Pancreas (tissue), 10 donors: ENCODE measurements around the gene OAS1. TPM values are rescaled to one million over a fixed set of nuclear protein-coding genes. Genes with fewer than 3 reads are reported as not detected.

ENCODE experiments used
- ATAC-seq, 4 donors: fragments of 200-7000 bp; cut with Tn5 transposase; one replicate each; pipeline versions ENCODE4 v1.8.0 to v1.9.1; 2020; ENCODE audit warnings: mild to moderate bottlenecking in 4 of 4, moderate library complexity in 4 of 4
- DNase-seq, 6 donors: peaks; one replicate each; pipeline ENCODE4 v3.0.0-alpha.2; 2020
- FAIRE-seq: peaks from 2 replicates; lab custom pipeline; 2012; peaks lifted over from hg19 to GRCh38; lab: Jason Lieb, UNC
- H3K27ac ChIP-seq, 4 donors: fragments of 200-600 bp; sonication (generic); 1 replicate in 3 of 4; 2 replicates in 1 of 4; pipeline versions ENCODE4 v1.5.0 to v1.8.0; 2020
- H3K27me3 ChIP-seq, 4 donors: fragments of 200-600 bp; one replicate each; pipeline ENCODE4 v1.8.0; 2021
- H3K36me3 ChIP-seq, 3 donors: fragments of 200-600 bp; sonication (generic) in 1 of 3; one replicate each; pipeline versions ENCODE4 v1.5.0 to v1.8.0; 2020 to 2021
- H3K4me1 ChIP-seq, 3 donors: fragments of 200-600 bp; one replicate each; pipeline ENCODE4 v1.8.0; 2021
- H3K4me3 ChIP-seq, 4 donors: fragments of 200-600 bp; sonication (generic) in 2 of 4; one replicate each; pipeline versions ENCODE4 v1.5.0 to v1.8.0; 2020 to 2021
- H3K9me3 ChIP-seq, 4 donors: fragments of 200-600 bp; one replicate each; pipeline ENCODE4 v1.8.0; 2021
- WGBS, 2 donors: extraction: QIAGEN DNeasy Blood & Tissue Kit; methylation state at CpG; one replicate each; pipeline ENCODE4 v1.1.7; 2013; 5-methylcytosine and 5-hydroxymethylcytosine counted together
- intact Hi-C, 3 donors: fragments of 100-400 bp; cut with DNase I; formaldehyde crosslinking; loops; one replicate each; pipeline versions ENCODE4 v1.11.1 to v1.14.2; 2022
- polyA plus RNA-seq, 2 donors: library from polyadenylated mRNA; stranded (reverse); fragments of 200-250 nt; gene quantifications; one replicate each; pipeline ENCODE4 v1.2.3, GENCODE V29; 2013
- total RNA-seq, 6 donors: library from RNA; stranded (reverse); fragmentation: NEBNext Ultra II Directional in 4 of 6; extraction: Animal tissue kit (Norgen Biotek cat#: 25700) in 4 of 6; gene quantifications; one replicate each; pipeline versions ENCODE4 v1.2.1 to v1.2.4, GENCODE V29; 2021 to 2023
- TF ChIP-seq, protein P1 (sequence below), 4 donors: fragments of 200-600 bp; sonication (generic) in 3 of 4; IDR thresholded peaks; one replicate each; pipeline versions ENCODE4 v1.5.0 to v1.8.0; 2021; ENCODE audit warnings: antibody characterized with exemption in 4 of 4
- donor health status: healthy with polysubstance abuse.
- donor health status: DM: no; HTN: no; CAD: no; lungs with moderate emphysema.
- donor health status: DM: no; HTN: no; CAD: no.
- donor health status: control.
- donor health status: control.
- donor health status: Bipolar disorder and iron deficiency.
- donor health status: DM: yes; HTN: yes; CAD: no.
- donor health status: DM: no; HTN: no; CAD: no.
- donor health status: DM: no; HTN: no; CAD: no.
- donor health status: DM: yes; HTN: yes; CAD: no.

OAS1 gene
- total and polyA plus RNA-seq, 8 donors = 0.91 to 10.9 (median 3.1) TPM

GRCh38 chr12:112878488-112878887 is 28.3 kb upstream of the OAS1 start:
- TF ChIP-seq, protein P1, sequence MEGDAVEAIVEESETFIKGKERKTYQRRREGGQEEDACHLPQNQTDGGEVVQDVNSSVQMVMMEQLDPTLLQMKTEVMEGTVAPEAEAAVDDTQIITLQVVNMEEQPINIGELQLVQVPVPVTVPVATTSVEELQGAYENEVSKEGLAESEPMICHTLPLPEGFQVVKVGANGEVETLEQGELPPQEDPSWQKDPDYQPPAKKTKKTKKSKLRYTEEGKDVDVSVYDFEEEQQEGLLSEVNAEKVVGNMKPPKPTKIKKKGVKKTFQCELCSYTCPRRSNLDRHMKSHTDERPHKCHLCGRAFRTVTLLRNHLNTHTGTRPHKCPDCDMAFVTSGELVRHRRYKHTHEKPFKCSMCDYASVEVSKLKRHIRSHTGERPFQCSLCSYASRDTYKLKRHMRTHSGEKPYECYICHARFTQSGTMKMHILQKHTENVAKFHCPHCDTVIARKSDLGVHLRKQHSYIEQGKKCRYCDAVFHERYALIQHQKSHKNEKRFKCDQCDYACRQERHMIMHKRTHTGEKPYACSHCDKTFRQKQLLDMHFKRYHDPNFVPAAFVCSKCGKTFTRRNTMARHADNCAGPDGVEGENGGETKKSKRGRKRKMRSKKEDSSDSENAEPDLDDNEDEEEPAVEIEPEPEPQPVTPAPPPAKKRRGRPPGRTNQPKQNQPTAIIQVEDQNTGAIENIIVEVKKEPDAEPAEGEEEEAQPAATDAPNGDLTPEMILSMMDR (IDR thresholded peaks at IDR 0.05) = no peak
- Histone ChIP-seq H3K4me3 (no peak overlapping the region), H3K4me1 (no peaks in the 10 kb centered on the region), H3K36me3 (no peaks in the 10 kb centered on the region), H3K9me3 (no peaks in the 10 kb centered on the region), H3K27me3 (peaks cover 0 to 5% (median 1%) of the 10 kb centered on the region in 4 donors), H3K27ac (no peak overlapping the region)
- WGBS, 2 donors = 47 to 59% methylated on average over 3 of the region's 3 CpGs
- intact Hi-C loops = no loop called here
- ATAC-seq (no peak), DNase-seq (no peak), FAIRE-seq (no peak)

DNA sequence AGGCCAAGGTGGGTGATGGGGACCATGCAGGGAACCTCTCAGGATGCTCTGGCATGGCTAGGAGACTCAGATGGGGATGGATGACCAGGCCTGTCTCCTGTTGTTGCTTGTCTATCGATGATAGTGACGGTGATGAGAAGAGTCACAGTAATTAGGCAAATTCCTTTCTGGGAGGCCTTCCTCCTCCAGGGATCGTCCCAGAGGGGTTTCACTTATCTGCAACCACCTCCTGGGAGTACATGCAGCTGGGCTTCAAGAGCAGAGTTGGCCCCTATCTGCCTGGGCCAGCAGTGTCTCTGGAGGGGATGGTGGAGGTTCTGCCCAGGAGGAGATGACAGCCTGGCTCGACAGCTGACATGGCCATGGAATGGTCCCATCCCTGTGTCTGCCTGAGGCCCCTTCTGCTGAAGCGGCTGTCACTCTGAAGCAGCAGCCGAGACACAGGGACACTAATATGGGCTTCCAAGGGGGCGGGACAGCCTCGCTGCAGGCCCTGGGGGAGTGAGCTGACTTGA is 27.5 kb upstream of the OAS1 start:
- no peak for ATAC-seq
- intact Hi-C loops = no loop called here

GRCh38 chr12:112881602-112882001 is 25.2 kb upstream of the OAS1 start:
- TF ChIP-seq, protein P1 (IDR thresholded peaks at IDR 0.05) = no peak
- H3K9me3 ChIP-seq = no peaks in the 10 kb centered on the region
- no peak for DNase-seq
- intact Hi-C loops = no loop called here
- H3K27ac ChIP-seq = no peak overlapping the region
- WGBS, 2 donors = 45 to 54% methylated on average over 6 of the region's 6 CpGs
- no peak for ATAC-seq
- H3K36me3 ChIP-seq = no peaks in the 10 kb centered on the region
- H3K4me1 ChIP-seq = no peaks in the 10 kb centered on the region
- FAIRE-seq = no peak
- H3K4me3 ChIP-seq = no peak overlapping the region
- no peaks in the 10 kb centered on the region for H3K27me3 ChIP-seq

More for the DNA sequence above, 27.5 kb upstream of the OAS1 start:
- Histone ChIP-seq H3K27ac (no peak overlapping the region), H3K27me3 (peaks cover 0 to 5% (median 1%) of the 10 kb centered on the region in 4 donors), H3K4me1 (no peaks in the 10 kb centered on the region), H3K4me3 (no peak overlapping the region), H3K36me3 (no peaks in the 10 kb centered on the region), H3K9me3 (no peaks in the 10 kb centered on the region)
- FAIRE-seq (no peak), DNase-seq (no peak)
- TF ChIP-seq, protein P1 (IDR thresholded peaks at IDR 0.05) = no peak
- 50 to 51% methylated on average over 8 of the region's 8 CpGs for WGBS, 2 donors

- FAIRE-seq = no peak
- TF ChIP-seq, protein P1 (IDR thresholded peaks at IDR 0.05) = no peak
- intact Hi-C loops = no loop called here
- Histone ChIP-seq H3K27ac (no peak overlapping the region), H3K36me3 (no peaks in the 10 kb centered on the region), H3K4me3 (no peak overlapping the region), H3K27me3 (no peaks in the 10 kb centered on the region), H3K4me1 (no peaks in the 10 kb centered on the region), H3K9me3 (no peaks in the 10 kb centered on the region)
- no peak for ATAC-seq
- WGBS, 2 donors = 53 to 61% methylated on average over 2 of the region's 2 CpGs
- DNase-seq = no peak
These were observed 21.5 kb upstream of the OAS1 start for GRCh38 chr12:112885236-112885635.

DNA sequence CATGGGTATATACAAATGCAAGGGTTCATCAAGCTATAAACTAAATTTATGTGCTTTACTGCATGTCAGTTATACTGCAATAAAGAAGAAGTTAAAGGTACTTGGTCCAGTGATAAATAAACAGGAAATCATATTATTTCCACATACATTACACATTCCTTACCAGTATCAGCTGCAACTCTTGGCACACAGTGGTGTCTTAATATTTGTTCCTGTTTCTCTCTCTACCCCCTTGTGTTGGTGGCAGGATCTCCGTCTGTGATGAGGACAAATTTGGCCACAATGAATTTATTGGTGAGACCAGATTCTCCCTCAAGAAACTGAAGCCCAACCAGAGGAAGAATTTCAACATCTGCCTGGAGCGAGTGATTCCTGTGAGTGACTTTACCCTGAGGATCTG is 19.2 kb upstream of the OAS1 start:
- H3K4me1 ChIP-seq = no peaks in the 10 kb centered on the region
- 42 to 50% methylated on average over 2 of the region's 2 CpGs for WGBS, 2 donors
- intact Hi-C loops = no loop called here
- no peaks in the 10 kb centered on the region for H3K36me3 ChIP-seq
- H3K9me3 ChIP-seq = no peaks in the 10 kb centered on the region
- DNase-seq = no peak
- peak in 1 of 4 donors; percentile 22 for ATAC-seq
- TF ChIP-seq, protein P1 (IDR thresholded peaks at IDR 0.05) = no peak
- no peak overlapping the region for H3K27ac ChIP-seq
- H3K27me3 ChIP-seq = no peaks in the 10 kb centered on the region
- FAIRE-seq = no peak
- no peak overlapping the region for H3K4me3 ChIP-seq
